DMS79 treated with DMSO at 0.1 percent for 48 hours (cell line): ENCODE results near the gene ANKRD24.
"Not testable (repeated sequence)": the region's sequence is repeated elsewhere in the genome, so short reads cannot be mapped to it uniquely, and the experiment has no call there.

Experiments used
- DNase-seq: peaks from one replicate; lab custom pipeline; 2025; lab: John Stamatoyannopoulos, UW

The ANKRD24 gene

DNA sequence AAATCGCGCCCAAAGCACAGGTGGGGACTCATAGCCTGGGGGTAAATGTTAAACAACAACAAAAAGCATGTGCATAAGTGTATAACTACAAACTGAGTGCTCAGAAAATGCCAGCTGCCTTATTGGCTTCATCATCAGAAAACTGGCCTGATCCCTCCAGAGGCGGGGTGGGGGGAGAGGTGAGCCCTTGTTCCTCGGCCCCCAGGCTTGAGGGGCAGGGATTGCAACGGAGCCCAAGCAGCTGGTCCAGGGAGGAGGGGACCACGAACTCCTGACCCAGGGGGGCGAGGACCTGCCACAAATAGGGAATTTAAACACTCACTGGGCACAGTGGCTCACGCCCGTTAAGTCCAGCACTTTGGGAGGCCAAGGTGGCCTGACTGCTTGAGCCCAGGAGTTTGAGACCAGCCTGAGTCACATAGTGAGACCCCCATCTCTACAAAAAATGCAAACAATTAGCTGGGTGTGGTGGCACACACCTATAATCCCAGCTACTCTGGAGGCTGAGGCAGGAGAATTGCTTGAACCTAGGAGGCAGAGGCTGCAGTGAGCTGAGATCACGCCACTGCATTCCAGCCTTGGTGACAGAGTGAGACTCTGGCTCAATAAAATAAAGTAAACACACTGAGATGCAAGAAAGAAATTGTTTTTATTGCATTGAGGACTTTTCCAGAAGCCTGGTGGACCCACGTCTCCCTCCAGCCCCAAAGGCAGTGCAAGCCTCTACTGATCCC lies 8.8 kb upstream of the ANKRD24 start:
- no peak for DNase-seq

- no peak for DNase-seq
These were observed 8.1 kb upstream of the ANKRD24 start for GRCh38 chr19:4174213-4174894.

DNA sequence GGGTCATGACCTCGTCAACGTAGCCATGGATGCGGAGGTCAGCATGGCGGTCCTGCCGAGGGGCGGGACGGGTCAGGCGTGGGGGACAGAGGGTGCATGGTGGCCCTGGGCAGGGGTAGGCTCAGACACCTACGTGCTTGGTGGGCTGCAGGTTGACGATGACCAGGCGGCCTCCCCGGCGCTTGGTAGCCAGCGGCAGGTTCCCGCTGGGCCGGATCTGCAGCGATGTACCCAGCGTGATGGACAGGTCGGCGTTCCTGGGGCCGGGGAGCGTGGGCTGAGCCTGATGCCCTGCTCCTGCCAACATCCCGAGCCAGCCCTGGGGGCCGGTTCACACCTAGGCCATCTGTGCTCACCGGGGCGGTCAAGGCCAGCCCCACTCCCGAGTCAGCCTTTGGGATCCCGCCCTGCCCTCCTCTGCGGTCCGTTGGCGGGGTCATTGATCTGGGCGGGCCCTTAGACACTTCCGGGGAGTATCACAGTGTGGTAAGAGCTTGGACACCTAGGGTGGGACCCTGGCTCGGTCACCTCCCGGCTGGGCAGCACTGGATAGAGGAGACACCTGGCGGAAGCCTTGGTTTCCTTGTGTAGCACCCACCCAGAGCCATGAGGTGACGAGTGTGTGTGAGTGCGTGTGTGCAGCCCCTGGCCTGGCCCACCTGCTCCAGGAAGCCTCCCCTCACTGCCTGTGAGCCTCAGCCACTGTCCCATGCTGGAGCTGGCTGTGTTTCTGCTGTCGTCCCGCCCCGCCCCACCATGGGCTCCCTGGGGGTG lies 7.4 kb upstream of the ANKRD24 start:
- no peak for DNase-seq

DNA sequence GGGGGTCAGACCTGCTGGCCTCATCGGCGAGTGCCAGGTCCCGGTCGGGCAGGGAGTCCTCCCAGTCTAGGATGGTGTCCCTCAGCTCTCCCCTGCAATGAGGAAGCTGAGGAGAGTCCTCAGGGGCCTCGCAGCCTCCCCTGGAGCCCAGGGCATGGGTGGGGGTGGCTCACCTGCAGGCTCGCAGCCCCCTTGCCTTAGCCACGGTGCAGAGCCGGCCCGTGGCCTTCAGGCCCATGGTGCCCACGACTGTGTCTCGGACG lies 6.9 kb upstream of the ANKRD24 start:
- no peak for DNase-seq

GRCh38 chr19:4177146-4177545 lies 5.3 kb upstream of the ANKRD24 start:
- DNase-seq: no peak

DNA sequence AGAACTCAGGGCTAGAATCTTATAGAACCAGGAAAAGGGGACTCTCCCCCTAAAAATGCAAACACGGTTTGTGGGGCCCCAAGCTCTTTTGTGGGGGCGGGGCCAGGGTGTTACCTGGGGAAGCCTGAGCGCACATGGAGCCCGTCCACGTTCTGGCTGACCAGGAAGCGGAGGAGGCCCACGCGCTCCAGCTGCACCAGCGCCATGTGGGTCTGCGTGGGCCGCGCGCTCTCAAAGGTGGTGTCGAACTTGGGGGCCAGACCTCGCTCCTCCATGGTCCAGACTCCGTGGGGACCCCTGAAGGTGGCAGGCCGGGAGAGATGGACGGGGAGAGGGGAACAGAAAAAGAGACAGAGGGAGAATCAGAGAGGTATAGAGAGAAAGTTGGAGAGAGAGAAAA lies 3.5 kb upstream of the ANKRD24 start:
- no peak for DNase-seq

DNA sequence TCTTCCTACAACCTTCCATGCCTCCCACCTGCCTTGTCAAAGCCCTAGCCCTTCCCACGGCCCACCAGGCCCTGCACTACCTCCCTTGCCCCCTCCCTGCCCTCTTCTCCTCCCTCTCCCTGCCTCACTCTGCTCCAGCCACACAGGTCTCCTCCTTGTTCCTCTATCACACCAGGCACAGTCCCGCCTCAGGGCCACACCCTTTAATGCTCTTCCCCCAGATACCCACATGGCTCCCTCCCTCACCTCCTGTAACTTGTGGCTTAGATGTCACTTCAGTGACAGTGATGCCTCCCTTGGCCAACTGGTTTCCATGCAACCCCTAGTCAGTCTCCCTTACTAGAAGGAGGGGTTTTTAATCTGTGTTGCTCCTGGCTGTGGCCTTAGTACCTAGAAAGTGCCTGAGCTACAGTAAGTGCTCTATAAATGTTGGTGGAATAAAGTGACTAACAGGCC lies 1.4 kb upstream of the ANKRD24 start:
- DNase-seq: no peak

GRCh38 chr19:4183967-4184717 lies 1.7 kb downstream of the ANKRD24 start:
- DNase-seq: peak; percentile 43

GRCh38 chr19:4184718-4185352 lies 2.3 kb downstream of the ANKRD24 start:
- no peak for DNase-seq

- DNase-seq: no peak
These were observed 3.1 kb downstream of the ANKRD24 start for GRCh38 chr19:4185413-4186086.

GRCh38 chr19:4186087-4186993 lies 3.9 kb downstream of the ANKRD24 start:
- peak; percentile 35 for DNase-seq

DNA sequence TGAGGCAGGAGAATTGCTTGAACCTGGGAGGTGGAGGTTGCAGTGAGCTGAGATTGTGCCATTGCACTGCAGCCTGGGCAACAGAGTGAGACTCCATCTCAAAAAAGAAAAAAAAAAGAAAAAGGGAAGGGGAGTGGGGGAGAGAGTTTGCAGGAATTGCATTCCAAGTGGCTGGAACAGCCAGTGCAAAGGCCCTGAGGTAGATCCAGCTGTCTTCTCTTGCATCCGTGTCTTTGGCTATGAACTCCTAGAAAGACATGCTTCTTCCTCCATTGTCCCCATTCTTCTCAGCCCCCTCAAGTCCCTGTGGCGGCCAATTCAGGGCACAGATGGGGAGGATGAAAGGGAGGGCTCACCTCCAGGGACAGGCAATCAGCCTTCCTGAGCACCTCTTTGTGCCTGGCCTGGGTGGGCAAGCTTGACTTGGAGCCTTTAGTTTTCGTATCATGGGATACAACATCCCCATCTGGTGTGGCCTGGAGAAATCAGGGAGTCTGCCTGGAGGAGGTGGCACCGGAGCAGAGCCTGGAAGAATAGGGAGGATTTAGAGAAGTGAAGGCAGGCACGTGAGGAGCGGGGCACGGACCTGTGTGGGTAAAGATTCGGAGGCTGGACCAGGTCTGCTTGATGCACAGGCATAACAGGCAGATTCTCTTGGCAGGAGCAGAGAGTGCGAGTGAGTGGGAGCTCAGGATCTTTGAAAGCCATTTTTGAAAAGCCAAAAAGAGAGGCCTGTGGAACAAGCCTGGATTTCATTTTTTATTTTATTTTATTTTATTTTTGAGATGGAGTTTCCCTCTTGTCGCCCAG lies 5.0 kb downstream of the ANKRD24 start:
- DNase-seq: no peak

- DNase-seq: no peak
These were observed 7.2 kb downstream of the ANKRD24 start for GRCh38 chr19:4189641-4190040.

DNA sequence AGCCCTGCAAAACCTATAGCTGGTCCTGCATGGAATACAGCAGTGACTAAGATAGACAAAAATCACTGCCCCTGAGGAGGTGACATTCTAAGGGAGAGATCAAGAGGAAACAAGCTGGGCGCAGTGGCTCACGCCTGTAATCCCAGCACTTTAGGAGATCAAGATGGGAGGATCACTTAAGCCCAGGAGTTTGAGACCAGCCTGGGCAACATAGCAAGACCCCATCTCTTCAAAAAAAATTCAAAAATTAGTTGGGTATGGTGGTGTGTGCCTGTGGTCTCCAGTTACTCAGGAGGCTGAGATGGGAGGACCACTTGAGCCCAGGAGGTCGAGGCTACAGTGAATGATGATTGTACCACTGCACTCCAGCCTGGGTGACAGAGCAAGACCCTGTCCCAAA lies 10.0 kb downstream of the ANKRD24 start:
- DNase-seq: not testable (repeated sequence)

DNA sequence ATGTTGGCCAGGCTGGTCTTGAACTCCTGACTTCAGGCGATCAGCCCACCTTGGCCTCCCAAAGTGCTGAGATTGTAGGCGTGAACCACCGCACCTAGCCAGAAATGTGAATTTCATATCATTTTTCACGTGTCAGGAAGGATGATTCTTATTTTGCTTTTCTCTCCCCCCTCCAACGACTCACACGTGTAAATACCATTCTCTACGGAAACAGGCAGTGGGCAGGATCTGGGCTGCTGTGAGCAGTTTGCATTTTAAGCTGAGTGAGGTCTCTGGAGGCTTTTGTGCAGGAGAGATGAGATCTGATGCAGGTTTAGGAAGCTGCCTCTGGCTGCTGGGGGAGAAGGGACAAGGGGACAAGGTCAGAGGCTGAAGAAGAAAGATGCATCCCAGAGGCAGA lies 11.9 kb downstream of the ANKRD24 start:
- DNase-seq: no peak

DNA sequence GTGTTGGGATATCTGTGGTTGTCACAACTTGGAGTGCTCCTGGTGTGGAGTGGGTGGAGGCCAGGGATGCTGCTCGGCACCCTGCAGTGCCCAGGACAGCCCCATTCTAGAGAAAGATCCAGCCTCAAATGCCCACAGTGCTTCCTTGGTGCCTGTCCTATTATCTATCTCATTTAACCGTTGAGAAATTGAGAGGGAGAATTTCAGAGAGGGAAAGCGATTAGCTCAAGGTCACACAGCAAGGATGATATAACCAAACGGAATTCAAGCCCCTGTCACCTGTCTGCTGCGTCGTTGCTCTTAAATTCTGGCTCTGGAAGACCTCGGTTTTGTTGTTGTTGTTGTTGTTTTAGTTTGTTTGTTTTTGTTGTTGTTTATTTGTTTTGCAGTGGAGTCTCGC lies 13.5 kb downstream of the ANKRD24 start:
- no peak for DNase-seq

DNA sequence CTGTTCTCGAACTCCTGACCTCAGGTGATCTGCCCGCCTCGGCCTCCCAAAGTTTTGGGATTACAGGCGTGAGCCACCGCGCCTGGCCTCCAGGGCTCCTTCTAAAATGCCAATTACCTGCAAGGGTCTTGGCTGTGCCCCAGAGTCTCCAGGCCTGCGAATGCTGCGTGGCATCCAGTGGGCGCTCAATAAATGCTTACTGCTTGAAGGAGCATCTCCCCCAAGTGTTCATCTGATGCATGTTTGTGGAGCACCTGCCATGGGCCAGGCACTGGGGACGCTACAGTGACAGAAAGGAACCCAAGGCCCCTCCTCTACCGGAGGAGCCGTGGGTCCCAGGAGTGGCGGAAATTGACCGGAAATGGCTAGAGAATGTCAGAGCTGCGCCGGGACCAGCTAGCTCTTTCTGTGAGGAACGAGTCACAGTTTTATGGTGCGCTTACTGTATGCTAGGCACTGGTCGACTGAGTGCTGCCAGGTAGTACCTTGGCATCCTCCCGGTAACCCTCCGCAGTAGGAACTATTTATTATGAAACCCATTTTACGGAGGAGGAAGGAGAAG lies 14.2 kb downstream of the ANKRD24 start:
- no peak for DNase-seq

DNA sequence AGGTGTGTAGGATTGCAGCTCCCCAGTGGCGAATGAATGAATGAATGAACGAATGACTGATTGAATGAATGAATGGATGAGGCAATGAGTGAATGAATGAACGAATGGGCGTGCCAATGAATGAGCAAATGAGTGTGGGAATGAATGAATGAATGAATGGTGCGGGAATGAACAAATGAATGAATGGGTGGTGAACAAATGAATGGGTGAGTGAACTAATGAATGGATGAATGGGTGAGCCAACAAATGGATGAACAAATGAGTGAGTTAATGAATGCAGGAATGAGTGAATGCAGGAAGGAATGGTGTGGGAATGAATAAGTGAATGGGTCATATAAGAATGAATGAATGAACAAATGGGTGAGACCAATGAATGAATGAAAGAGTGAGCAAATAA lies 14.7 kb downstream of the ANKRD24 start:
- DNase-seq: no peak
